SKM-1 (cell line): Measurements from ENCODE around the gene OR2H1.

ENCODE experiments used
- DNase-seq: peaks from one replicate; lab custom pipeline; 2025; ENCODE audit not compliant: unreplicated experiment; lab: John Stamatoyannopoulos, UW

Gene OR2H1

DNA sequence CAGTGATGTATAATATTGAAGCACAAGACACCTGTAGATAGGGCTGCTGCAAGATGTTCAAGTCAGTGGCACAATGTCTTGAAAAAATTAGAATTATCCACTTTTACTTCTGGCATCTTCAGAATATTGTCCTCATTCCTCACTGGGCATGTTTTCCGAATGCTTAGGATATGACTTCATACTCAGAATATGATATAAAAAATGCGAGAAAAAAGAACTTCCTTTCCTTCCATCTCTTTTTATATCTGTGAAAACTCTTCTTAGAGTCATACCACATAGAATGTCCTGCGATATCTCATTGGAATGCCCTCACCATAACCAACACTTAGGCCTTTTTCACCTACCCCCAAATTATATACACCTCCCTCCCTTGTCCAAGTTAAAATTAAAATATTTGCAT is 26.2 kb downstream of the OR2H1 start:
- DNase-seq: no peak

GRCh38 chr6:29483735-29484134 is 26.8 kb downstream of the OR2H1 start:
- DNase-seq: no peak

- no peak for DNase-seq
Measured at GRCh38 chr6:29486577-29486976, 29.6 kb downstream of the OR2H1 start.

DNA sequence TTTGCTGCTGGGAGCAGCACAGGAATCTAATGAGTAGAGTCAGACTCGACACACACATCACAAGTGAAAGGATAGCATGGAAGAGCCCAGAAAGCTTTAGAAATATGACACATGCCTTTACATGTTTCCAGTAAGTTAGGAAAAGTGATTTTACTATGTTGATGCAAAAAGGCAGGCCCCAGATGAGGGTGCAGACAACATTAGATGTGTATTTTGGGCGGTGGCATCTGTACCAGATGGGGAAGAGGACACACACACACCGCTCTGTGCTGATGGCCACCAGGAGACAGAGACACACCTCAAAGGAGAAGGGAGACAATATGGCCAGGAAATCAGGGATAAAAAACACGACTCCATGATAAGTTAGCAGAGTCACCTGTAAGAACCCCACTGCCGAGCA is 30.2 kb downstream of the OR2H1 start:
- DNase-seq: no peak

GRCh38 chr6:29487660-29488059 is 30.7 kb downstream of the OR2H1 start, which contains the start of gene MAS1L:
MAS1L (minus strand) TSS chr6:29487956; CDS start chr6:29487902, 54 bp downstream.
- DNase-seq: no peak

GRCh38 chr6:29488874-29489273 is 31.9 kb downstream of the OR2H1 start:
- DNase-seq: no peak

DNA sequence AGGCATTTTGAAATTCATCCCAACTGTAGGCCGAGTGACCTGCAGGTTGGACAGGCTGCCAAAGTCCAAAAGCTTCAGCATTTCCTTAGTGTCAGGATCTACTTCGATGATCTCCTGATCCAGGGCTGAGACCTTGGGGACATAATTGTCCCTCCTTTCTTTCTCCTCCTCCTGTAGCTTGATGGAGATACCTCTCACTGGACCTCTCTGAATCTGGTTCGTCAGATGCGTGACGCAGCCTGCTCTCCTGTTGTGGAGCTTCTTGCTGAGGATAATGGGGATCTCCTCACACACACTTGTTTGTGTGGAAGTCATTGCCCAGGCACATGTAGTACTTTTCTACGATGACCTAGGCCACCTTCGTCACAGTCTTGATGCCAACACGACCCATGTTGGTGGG is 32.3 kb downstream of the OR2H1 start:
- no peak for DNase-seq

- no peak for DNase-seq
Measured at GRCh38 chr6:29490055-29490454, 33.1 kb downstream of the OR2H1 start.

- no peak for DNase-seq
Measured at GRCh38 chr6:29490552-29490951, 33.6 kb downstream of the OR2H1 start.

GRCh38 chr6:29491574-29491973 is 34.6 kb downstream of the OR2H1 start:
- no peak for DNase-seq

DNA sequence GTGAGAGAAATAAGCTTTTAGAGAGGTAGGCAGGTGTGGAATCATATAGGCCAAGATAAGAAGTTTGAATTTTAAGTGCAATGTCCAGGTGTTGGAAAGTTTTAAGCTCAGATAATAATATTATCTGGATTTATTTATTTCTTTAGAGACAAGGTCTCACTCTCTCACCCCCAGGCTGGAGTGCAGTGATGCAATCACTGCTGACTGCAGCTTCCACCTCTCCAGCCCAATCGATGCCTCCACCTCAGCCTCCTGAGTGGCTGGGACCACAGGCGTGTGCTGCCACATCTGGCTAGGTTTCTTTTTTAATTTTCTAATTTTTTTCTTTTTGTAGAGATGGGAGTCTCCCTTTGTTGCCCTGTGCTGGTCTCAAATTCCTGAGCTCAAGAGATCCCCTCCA is 36.3 kb downstream of the OR2H1 start:
- DNase-seq: no peak

- no peak for DNase-seq
Measured at GRCh38 chr6:29494131-29494530, 37.2 kb downstream of the OR2H1 start.

DNA sequence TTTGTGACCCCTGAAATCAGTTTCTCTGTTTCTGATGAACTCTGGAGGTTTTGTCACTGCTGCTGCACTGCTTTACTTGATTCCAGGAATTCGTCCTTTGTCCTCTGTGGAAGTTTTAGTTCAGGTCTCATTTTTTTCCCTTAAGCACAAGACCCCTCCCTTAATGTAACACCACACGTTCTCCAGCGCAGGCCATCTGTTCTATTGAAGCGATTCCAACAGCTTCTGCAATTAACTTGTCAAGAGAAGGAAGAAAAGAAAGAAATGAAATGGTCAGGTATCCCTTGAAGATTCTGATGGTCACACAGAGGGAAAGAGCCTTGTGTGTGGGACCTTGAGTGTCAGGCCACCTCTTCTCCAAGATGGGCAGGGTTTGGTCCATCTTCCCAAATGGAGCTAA is 38.6 kb downstream of the OR2H1 start:
- no peak for DNase-seq

- no peak for DNase-seq
Measured at GRCh38 chr6:29496961-29497360, 40.0 kb downstream of the OR2H1 start.

DNA sequence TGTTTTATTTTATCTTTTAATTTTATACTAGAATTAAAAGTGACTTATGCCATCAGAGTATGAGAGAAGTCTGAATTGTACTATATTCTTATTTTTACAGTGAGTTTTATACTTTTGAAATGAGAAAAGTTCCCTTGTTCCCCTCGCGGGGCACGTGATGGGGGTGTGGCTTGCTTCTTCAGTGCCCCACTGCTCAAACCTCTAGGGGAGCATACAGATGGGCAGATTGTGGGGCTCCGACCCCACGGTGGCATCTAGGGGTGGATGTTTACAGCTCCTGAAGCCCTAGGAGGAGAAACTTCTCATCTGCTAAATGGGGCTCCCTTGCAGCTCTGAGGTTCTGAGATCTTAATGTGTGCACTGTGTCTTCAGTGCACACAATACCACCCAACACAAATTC is 42.7 kb downstream of the OR2H1 start:
- DNase-seq: no peak

GRCh38 chr6:29500594-29500993 is 43.6 kb downstream of the OR2H1 start:
- DNase-seq: no peak

GRCh38 chr6:29501106-29501505 is 44.2 kb downstream of the OR2H1 start:
- DNase-seq: no peak

DNA sequence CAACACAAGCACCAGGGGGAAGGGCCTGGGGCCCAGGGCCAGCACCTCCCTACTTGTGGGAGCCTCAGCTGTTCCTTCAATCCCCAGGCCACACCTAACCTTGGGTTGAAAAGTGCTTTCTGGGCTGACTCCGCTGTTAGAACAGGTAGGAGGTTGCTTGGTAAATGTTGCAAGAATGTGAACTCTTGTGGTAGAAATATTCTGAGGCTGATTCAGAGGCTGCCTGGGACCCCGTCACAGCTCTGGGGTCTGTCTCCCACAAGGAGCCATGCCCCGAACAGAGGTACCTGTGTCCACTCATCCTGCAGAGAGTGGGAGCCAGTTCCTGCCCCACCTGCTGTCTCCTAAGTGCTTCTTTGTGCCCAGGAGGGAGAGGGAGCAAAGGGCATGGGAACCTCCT is 45.2 kb downstream of the OR2H1 start:
- DNase-seq: no peak

- DNase-seq: no peak
Measured at GRCh38 chr6:29502597-29502996, 45.6 kb downstream of the OR2H1 start.

- no peak for DNase-seq
Measured at GRCh38 chr6:29504961-29505360, 48.0 kb downstream of the OR2H1 start.

GRCh38 chr6:29505808-29506207 is 48.9 kb downstream of the OR2H1 start:
- no peak for DNase-seq

DNA sequence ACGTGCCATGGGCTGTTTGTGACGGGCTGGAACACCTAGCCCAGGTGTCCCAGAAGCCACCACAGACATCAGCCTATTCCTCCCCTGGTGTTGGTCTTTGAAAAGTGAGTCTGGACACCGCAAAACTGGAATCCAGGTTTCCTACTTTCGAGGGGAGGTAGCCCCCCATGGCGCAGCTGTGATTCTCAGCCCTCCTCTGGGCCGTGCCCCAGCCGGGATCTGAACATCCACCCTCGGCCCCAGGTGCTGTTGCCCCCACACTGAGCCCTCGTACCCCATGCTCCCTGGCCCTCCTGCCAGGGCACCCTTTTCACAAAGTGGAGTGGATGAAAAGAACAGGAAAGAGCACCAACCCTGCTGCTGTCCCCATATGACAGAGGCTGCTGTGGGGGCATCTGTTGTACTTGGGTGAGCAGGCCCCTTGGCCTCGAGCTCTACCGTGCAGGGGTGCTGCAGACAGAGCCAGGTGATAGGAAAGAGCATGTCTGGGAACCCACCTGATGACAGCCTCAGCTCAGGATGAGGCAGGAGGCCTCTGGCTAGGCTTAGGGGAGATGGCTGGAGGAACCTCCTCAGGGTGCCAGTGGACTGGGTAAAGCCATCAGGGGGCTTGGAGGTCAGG is 49.6 kb downstream of the OR2H1 start:
- DNase-seq: no peak

- DNase-seq: no peak
Measured at GRCh38 chr6:29507319-29507718, 50.4 kb downstream of the OR2H1 start.

DNA sequence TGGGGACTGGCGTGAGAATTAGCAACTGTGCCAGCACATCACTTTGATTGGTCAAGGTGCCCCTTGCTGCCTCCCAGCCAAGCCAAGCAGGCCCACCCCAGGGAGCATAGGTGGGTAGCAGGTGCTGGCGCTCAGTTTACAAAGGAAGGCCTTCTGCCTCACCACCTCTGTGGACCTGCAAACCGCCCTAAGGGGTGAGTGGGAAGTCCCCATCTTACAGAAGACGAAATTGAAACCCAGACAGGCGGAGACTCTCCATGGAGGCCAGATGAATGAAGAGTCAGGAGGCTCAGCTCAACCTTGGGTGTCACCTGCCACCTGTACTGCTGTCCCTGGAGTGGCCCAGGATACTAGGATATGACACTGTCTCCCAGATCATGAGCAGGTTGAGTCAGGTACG is 52.3 kb downstream of the OR2H1 start:
- no peak for DNase-seq
